ENCODE measurements around the gene STH.
"Not testable (repeated sequence)": the region's sequence is repeated elsewhere in the genome, so short reads cannot be mapped to it uniquely, and the experiment has no call there.

DNA sequence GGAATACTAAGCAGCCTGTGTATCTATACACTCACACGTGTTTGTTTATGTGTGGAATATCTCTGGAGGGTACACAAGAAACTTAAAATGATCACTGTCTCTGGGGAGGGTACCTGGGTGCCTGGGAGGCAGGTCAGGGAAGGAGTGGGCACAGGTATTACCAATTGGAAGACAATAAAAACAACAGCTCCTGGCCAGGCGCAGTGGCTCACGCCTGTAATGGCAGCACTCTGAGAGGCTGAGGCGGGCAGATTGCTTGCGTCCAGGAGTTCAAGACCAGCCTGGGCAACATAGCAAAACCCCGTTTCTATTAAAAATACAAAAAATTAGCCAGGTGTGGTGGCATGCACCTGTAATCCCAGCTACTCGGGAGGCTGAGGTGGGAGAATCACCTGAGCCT is 24.3 kb downstream of the STH start:
- TF ChIP-seq EZH2phosphoT487 (IDR thresholded peaks at IDR 0.05; ENCODE audit: unreplicated experiment); EZH2 (IDR thresholded peaks at IDR 0.05; ENCODE audit: low read depth, unreplicated experiment); POLR2AphosphoS5 (IDR thresholded peaks at IDR 0.05; ENCODE audit: low read depth): not testable (repeated sequence)
- TF ChIP-seq, protein P1, sequence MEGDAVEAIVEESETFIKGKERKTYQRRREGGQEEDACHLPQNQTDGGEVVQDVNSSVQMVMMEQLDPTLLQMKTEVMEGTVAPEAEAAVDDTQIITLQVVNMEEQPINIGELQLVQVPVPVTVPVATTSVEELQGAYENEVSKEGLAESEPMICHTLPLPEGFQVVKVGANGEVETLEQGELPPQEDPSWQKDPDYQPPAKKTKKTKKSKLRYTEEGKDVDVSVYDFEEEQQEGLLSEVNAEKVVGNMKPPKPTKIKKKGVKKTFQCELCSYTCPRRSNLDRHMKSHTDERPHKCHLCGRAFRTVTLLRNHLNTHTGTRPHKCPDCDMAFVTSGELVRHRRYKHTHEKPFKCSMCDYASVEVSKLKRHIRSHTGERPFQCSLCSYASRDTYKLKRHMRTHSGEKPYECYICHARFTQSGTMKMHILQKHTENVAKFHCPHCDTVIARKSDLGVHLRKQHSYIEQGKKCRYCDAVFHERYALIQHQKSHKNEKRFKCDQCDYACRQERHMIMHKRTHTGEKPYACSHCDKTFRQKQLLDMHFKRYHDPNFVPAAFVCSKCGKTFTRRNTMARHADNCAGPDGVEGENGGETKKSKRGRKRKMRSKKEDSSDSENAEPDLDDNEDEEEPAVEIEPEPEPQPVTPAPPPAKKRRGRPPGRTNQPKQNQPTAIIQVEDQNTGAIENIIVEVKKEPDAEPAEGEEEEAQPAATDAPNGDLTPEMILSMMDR (conservative IDR thresholded peaks at IDR 0.05; ENCODE audit: low read depth in 2 of 2) = not testable (repeated sequence)

All from GM23338 (cell line).